ENCODE data around the gene ADRA2B.

The ADRA2B gene

DNA sequence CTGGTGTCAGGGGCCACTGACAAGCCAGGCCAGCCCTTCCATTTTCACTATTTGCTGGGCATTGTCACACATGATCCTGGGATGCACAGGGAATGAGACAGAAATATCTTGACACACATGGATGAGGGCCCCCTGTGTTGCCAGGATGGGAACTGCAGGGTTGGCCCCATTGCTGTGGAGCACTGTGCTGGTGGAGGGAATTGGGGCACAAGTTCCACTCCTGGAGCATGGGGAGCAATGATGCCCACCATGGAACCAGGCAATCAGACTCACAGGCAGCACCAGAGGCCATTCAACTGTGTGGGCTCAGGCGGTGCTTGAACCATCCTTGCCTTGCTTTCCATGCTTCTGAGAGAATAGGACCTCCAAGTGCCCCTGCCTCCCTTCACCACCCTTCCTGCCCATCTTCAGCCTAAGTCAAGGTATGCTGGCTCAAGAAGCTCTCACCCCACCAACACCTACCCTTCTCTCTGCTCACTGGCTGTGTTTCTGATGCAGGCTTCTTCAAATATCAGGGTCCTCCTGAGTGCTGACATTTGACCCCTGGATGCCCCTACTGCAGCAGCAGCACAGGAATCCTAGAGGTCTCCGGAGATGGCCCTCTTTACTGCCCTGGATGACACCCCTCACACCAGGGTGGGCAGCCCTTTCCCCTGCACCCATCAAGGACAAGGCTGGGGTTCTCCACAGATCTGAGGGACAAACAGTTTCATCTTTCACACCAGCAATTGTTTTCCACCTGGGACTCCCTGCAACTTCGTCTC lies 11.0 kb downstream of the ADRA2B start:
- DNase-seq (ENCODE audit: low read depth in 2 of 2): no peak

DNA sequence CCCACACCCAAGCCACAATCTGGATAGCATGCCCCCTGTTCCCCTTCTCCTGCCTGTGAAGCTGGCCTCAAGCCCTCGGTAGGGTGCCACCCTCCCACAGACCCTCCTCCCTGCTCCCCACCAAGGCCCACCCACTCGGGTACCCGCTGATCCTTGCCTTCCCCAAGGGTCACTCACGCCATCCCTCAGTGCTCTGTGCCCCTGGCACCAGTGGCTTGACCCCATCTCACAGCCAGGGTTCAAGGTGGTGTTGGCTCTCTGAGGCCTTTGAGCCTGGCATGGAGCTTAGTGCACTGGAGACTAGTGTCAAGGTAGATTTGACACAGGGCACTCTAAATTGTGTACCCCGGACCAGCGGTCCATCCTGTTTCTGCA lies 11.9 kb downstream of the ADRA2B start:
- no peak for DNase-seq (ENCODE audit: low read depth in 2 of 2)

GRCh38 chr2:96103761-96104486 lies 12.4 kb downstream of the ADRA2B start:
- DNase-seq (ENCODE audit: low read depth in 2 of 2): no peak

DNA sequence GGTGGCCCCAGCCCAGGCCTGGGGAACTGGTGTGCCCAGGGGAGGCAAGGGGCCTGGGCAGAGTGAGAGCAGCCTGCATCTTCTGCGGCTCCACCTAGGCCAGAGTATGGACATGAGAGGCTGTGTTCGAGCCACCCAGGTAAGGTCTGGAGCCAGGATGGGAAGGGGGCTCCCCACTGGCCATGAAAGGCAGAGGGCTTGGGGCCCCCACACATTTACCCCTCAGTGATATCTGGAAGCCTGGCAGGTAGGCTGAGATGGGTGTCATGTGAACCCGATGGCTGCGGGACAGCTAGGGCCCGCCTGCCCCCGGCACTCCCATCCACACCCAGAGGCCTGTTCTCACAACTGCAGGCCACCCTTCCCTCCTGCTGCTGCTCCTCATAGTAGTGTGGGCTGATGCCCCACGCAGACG lies 13.2 kb downstream of the ADRA2B start:
- no peak for DNase-seq (ENCODE audit: low read depth in 2 of 2)

- DNase-seq (ENCODE audit: low read depth in 2 of 2): no peak
These were observed 13.7 kb downstream of the ADRA2B start for GRCh38 chr2:96102596-96103186.

DNA sequence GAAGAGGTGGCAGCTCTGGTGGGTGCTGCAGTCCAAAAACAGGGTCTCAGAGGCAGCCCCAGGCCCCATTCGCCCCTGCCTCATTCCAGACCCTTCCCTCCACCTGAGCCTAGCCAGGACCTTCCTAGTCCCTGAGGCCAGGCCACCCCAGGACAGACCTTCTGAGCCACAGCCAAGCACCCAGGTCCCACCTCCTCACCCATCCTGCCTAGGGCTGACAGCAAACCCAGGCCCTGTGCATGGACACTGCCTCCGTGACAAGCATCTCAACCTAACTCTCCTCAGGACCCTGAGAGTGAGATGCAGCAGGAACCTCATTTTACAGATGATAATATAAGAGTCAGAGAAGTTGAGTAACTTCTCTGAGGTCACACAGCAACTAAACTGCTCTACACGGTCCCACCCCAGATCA lies 15.5 kb downstream of the ADRA2B start:
- DNase-seq (ENCODE audit: low read depth in 2 of 2): no peak

DNA sequence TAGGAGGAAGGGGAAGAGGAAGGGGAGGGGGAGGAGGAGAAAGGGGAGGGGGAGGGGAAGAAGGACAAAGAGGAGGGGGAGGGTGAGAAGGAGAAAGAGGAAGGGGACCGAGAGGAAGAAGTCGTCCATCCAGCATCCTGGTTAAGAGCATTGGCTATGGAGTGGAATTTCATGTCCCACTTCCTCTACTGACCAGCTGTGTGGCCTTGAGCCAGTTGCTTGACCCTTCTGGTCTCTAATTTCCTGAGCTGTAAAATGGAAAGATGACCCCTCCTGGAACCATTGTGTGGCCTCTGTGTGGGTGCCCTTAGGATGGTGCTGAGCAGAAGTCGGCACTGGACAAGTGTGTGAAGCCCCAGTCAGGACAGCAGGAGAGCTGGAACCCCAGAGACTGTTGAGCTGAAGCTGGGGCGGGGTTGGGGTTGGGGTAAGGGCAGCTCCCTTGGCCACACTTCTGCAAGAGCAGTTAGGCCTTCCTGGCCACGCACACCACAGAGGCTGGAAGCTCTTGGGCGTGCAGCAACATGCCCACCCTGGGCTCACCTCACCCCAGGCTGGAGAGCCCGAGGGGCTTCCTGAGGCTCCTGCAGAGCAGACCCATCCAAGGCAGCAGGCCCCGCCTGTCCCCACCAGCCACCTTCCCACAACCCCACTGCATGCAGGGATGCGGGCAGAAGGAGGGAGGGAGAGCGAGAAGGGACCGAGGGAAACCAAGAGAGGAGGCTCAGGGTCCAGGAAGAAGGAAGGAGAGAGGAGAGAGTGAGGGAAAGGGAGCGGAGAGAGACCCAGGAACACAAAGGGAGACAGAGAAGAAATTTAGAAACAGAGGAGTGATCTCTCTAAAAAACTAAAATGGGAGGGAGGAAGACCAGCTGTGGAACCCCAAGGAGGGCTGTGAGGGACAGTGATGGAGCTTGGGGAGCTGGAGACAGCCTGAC lies 16.2 kb downstream of the ADRA2B start:
- no peak for DNase-seq (ENCODE audit: low read depth in 2 of 2)

DNA sequence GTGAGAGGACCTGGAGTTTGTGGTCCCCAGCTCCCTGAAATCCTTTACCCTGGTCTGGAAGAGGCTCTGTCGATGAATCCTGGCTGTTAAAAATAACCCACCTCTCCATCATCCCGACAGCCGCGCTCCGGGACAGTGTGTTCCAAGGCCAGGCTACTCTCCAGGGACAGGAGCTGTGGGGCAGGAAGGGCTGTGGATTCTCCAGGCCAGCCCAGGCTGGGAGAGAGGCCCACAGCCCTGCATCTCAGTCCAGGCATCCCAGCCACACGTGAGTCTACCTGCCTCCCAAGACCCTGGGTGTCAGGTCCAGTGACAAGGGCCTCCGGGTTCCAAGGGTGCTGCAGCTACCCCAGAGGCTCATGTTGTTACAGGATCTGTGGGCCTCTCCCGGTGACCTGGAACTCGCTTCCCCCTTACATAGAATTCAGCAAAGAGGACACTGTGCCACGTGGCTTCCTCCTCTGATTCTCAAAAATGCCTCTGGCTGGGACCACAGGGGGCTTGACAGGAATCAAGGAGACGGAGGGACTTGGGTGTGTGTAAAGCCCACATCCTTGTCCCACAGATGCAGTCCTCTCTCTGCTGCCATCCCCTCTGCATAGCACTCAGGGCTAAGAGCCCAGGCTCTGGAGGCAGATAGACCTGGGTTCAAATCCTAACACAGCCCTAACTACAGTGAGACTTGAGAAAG lies 17.3 kb downstream of the ADRA2B start:
- DNase-seq (ENCODE audit: low read depth in 2 of 2): no peak

- no peak for DNase-seq (ENCODE audit: low read depth in 2 of 2)
These were observed 18.2 kb downstream of the ADRA2B start for GRCh38 chr2:96097951-96098823.

GRCh38 chr2:96097441-96097840 lies 18.9 kb downstream of the ADRA2B start:
- DNase-seq (ENCODE audit: low read depth in 2 of 2): no peak

- DNase-seq (ENCODE audit: low read depth in 2 of 2): no peak
These were observed 21.2 kb downstream of the ADRA2B start for GRCh38 chr2:96095116-96095636.

- DNase-seq (ENCODE audit: low read depth in 2 of 2): no peak
These were observed 22.8 kb downstream of the ADRA2B start for GRCh38 chr2:96093528-96093927.

DNA sequence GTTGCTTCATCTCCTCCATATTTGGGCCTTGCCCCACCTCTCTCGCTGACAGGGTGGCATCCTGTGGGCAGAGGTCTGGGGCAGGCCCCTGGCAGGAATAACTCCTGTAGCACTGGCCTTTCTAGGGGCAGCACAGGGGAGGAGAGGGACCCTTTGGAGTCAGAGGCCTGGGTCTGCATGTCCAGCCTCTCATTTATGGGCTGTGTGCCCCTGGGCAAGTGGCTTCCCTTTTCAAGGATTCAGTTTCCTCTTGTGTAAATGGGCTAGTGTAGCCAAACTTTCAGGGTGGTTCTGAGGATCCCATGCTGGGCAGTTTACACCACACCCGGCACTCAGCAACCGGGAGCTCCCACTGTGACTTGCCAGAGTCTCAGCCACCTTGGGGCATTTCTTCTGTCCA lies 23.4 kb downstream of the ADRA2B start:
- no peak for DNase-seq (ENCODE audit: low read depth in 2 of 2)

DNA sequence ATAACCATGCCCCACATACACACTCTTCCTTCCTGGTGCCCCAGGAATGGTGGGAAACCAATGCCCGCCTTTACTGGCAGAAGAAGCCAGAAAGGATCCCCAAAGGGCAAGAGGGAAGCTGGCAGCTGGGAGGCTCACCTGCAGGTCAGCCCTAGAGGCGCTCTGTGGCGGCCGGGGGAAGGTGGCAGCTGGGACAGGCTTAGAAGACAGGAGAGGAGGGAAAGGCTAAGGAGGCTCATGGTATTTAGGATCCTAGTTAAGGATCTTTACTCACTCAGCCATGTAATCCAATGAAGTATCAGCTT lies 23.8 kb downstream of the ADRA2B start:
- no peak for DNase-seq (ENCODE audit: low read depth in 2 of 2)

DNA sequence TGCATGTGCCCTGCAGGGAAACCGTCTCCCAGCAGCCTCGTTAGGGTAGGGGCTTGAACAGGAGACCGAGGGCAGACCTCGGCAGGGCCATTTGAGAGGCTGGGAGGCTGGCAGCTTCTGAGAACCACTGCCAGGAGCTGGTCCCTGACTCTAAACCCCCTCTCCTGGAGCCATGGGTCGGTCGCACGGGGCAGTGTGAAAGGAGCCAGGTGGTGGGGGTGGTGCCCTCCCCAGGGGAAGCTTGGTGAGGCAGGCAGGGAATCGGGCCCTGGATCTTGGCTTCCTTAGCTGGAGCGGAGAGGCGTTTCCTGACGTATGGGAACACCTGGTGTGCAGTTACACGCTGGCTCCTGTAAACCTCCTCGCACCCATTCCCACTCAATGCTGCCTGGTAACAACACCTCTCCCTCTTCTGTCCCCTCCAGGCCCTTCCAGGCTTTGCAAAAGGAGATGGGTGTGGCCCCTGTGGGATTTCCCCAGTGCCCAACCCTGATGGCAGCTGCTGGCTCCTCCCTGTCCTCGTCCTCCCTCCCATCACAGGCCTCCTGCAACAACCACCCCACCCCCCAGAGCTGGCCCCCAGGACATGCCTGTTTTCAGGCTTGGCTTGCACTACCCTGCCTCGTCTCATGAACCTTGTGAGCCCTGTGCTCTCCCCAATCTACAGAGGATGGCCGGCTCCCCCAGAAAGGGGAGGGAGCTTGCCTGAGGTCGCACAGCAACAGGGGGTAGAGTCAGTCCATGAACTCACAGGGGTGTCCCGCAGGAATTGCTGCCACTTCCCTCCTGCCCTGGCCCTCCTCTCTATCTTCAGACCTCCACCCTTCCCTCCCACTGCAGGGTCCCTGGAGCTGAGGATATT lies 24.4 kb downstream of the ADRA2B start:
- no peak for DNase-seq (ENCODE audit: low read depth in 2 of 2)

DNA sequence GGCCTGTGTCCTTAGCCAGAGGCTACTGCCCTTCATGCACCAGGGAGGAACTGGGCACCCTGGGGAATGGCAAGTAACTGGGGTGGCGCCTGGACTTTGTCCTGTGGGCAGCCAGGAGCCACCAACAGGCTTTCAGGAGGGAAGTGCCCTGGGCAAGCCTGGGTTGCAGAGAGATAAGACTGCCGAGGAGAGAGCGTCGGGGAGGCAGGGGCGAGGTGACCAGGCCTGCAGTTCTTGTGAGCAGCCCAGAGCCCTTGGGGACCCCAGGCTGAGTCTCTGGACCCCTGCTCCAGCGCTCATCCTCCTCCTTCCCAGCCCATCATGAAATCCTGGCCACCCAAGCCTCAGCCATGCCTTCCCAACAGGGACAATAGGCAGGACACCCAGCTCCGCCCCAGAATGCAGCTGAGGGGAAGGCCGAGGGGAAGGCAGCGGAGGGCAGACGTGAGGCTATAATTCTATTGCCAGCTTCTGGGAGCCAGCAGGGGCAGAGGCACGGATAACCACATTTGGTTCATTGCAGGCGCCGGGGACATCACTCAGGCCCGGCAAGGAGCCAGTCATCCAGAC lies 25.1 kb downstream of the ADRA2B start:
- no peak for DNase-seq (ENCODE audit: low read depth in 2 of 2)

GRCh38 chr2:96090196-96090926 lies 26.0 kb downstream of the ADRA2B start:
- DNase-seq (ENCODE audit: low read depth in 2 of 2): no peak

All from stimulated activated CD4-positive, alpha-beta T cell treated with anti-CD3 and anti-CD28 coated beads, Interleukin-4, amount 100 ng/mL, for 48 hours (primary cell).